Ishikawa (cell line): Measurements from ENCODE around the gene TH.
A peak's percentile ranks its signal among the peaks of the same experiment; 100 is the strongest.

ENCODE experiments used
- CEBPB ChIP-seq: IDR thresholded peaks from 2 replicates; pipeline ENCODE4 v1.6.1; 2012
- CREB1 ChIP-seq: IDR thresholded peaks from 2 replicates; pipeline ENCODE4 v1.6.1; 2012; ENCODE audit warnings: low read depth
- EGR1 ChIP-seq: IDR thresholded peaks from 2 replicates; pipeline ENCODE4 v1.6.1; 2012
- EP300 ChIP-seq: IDR thresholded peaks from 2 replicates; pipeline ENCODE4 v1.6.1; 2012; ENCODE audit warnings: borderline replicate concordance
- FOXM1 ChIP-seq: IDR thresholded peaks from 2 replicates; pipeline ENCODE4 v1.6.1; 2012; ENCODE audit warnings: low read depth, borderline replicate concordance
- NFIC ChIP-seq: IDR thresholded peaks from 2 replicates; pipeline ENCODE4 v1.6.1; 2012
- RAD21 ChIP-seq: IDR thresholded peaks from 2 replicates; pipeline ENCODE4 v1.6.1; 2012; ENCODE audit warnings: low read depth
- REST ChIP-seq: IDR thresholded peaks from 2 replicates; pipeline ENCODE4 v1.6.1; 2012; ENCODE audit warnings: low read depth, mild to moderate bottlenecking
- TAF1 ChIP-seq: IDR thresholded peaks from 2 replicates; pipeline ENCODE4 v1.6.1; 2012; ENCODE audit warnings: low read depth, mild to moderate bottlenecking
- TCF12 ChIP-seq: IDR thresholded peaks from 2 replicates; pipeline ENCODE4 v1.6.1; 2012; ENCODE audit warnings: low read depth
- USF1 ChIP-seq: IDR thresholded peaks from 2 replicates; pipeline ENCODE4 v1.6.1; 2012
- YY1 ChIP-seq: IDR thresholded peaks from 2 replicates; pipeline ENCODE4 v1.6.1; 2012; ENCODE audit warnings: low read depth
- ZBTB7A ChIP-seq: IDR thresholded peaks from 2 replicates; pipeline ENCODE4 v1.6.1; 2012; ENCODE audit warnings: low read depth
- TF ChIP-seq, protein P1 (sequence below): IDR thresholded peaks from 2 replicates; pipeline ENCODE4 v1.6.1; 2012

- TF ChIP-seq EP300 (no peak), CEBPB (no peak), EGR1 (peak; percentile 9; the same call in 1 of the 2 replicates), REST (no peak), NFIC (peak; percentile 29; the same call in 1 of the 2 replicates), USF1 (peak; percentile 73), FOXM1 (no peak), ZBTB7A (peak; percentile 63), RAD21 (peak; percentile 42), CREB1 (no peak), YY1 (no peak), TAF1 (no peak), TCF12 (no peak)
- TF ChIP-seq, protein P1, sequence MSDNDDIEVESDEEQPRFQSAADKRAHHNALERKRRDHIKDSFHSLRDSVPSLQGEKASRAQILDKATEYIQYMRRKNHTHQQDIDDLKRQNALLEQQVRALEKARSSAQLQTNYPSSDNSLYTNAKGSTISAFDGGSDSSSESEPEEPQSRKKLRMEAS, result peak; percentile 96
Measured at GRCh38 chr11:2166091-2166851, 5.3 kb downstream of the TH start.
